Nephron progenitor cell (in vitro differentiated cells): ENCODE measurements around the gene GTF3C1.

Experiments used
- DNase-seq: peaks from one replicate; pipeline ENCODE4 v3.0.0; 2021
- H3K27ac Mint-ChIP-seq: 2 replicates; pipeline ENCODE4 v1.8.0; 2021; ENCODE audit warnings: mild to moderate bottlenecking, moderate library complexity, mixed read lengths
- H3K27me3 Mint-ChIP-seq: 2 replicates; pipeline ENCODE4 v1.8.0; 2021; ENCODE audit warnings: mild to moderate bottlenecking, low read depth, mixed read lengths; ENCODE audit not compliant: poor library complexity
- H3K36me3 Mint-ChIP-seq: 2 replicates; pipeline ENCODE4 v1.8.0; 2021; ENCODE audit warnings: low read depth, mixed read lengths
- H3K4me1 Mint-ChIP-seq: 2 replicates; pipeline ENCODE4 v1.8.0; 2021; ENCODE audit warnings: mixed read lengths
- H3K4me3 Mint-ChIP-seq: 2 replicates; pipeline ENCODE4 v1.8.0; 2021; ENCODE audit warnings: mild to moderate bottlenecking, moderate library complexity, mixed read lengths
- H3K9me3 Mint-ChIP-seq: 2 replicates; pipeline ENCODE4 v1.8.0; 2021; ENCODE audit warnings: mild to moderate bottlenecking, moderate library complexity, mixed read lengths
- TF ChIP-seq, protein P1 (sequence below): fragments of 200-600 bp; sonication (generic); IDR thresholded peaks from 2 replicates; pipeline ENCODE4 v1.5.0; 2021; ENCODE audit warnings: antibody characterized with exemption

GTF3C1 gene

DNA sequence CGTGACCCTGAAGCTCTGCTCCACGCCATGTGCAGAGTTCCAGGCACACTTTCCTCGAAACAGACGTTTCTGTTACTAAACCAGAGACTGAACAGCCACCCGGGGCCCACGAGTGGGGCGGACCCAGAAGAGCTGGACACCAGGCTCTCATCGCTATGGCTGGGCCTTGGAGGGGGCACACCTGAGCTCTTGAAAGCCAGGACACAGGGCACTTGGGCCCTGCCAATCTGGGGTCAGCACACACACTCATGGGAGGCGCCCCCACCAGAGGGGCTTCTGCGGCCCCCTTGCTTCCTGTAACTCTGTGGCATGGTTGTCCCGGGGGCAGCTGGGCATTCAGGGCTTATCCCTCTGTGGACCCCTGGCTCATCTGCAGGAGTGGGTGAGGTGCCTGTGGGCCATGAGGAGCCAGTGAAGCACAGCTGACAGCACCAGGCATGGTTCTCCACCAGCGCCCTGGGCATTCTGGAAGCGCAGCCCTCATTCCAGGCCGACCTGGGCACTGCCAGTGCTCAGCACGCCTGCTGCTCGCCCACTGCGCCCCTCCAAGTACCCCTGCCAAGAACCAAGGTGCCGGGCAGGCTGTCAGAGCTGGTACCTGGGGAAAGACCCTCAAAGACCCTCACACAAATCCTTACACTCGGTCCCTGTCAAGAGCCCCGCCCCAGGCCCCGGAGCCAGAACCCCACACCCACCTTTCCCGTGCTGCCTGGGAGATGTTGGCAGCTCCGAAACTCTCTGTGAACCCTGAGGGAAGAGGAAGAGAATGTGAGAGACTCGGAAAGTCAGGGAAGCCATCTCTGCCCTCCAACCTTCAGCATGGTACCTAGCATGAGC, 86.6 kb downstream of the GTF3C1 start:
- TF ChIP-seq, protein P1, sequence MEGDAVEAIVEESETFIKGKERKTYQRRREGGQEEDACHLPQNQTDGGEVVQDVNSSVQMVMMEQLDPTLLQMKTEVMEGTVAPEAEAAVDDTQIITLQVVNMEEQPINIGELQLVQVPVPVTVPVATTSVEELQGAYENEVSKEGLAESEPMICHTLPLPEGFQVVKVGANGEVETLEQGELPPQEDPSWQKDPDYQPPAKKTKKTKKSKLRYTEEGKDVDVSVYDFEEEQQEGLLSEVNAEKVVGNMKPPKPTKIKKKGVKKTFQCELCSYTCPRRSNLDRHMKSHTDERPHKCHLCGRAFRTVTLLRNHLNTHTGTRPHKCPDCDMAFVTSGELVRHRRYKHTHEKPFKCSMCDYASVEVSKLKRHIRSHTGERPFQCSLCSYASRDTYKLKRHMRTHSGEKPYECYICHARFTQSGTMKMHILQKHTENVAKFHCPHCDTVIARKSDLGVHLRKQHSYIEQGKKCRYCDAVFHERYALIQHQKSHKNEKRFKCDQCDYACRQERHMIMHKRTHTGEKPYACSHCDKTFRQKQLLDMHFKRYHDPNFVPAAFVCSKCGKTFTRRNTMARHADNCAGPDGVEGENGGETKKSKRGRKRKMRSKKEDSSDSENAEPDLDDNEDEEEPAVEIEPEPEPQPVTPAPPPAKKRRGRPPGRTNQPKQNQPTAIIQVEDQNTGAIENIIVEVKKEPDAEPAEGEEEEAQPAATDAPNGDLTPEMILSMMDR: no peak

DNA sequence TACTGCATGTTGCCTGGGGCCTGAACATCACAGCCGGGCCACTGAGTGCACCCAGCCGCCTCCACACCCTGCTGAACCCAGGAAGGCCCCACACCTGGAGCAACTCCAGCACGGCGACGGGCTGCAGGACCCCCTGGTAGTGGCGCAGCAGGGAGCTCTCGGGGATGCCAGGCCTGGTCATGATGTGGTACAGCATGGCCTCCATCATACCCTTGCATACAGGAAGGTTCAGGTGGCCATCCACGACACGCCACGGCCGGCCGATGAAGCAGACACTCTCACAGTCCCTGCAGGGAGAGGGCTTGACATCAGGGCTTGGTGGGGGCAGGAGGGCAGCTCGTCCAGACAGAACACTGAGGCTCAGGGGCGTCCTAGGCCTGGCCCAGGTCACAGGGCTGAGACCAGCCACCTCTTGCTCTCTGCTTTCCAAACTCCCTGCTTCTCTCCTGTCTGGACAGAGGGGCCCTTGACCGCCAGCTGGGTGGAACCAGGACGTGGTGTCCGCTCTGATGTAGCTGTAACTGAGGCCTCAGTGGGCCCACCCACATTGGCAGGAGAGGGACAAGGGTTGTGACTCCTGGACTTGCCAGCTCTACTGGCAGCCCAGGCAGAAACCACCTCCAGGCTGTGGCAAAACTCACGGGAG, 87.4 kb downstream of the GTF3C1 start:
- H3K9me3 Mint-ChIP-seq: peaks cover 7% of the 10 kb centered on the region
- TF ChIP-seq, protein P1: no peak
- H3K4me3 Mint-ChIP-seq: no peak overlapping the region
- DNase-seq: no peak
- H3K27me3 Mint-ChIP-seq: peaks cover 5% of the 10 kb centered on the region
- H3K27ac Mint-ChIP-seq: peak overlapping the region; percentile 84
- H3K36me3 Mint-ChIP-seq: peaks cover 48% of the 10 kb centered on the region
- peaks cover 35% of the 10 kb centered on the region for H3K4me1 Mint-ChIP-seq

More for the DNA sequence above, 86.6 kb downstream of the GTF3C1 start:
- Mint-ChIP-seq H3K36me3 (peaks cover 56% of the 10 kb centered on the region), H3K4me3 (no peak overlapping the region), H3K9me3 (peaks cover 14% of the 10 kb centered on the region), H3K27me3 (peaks cover 5% of the 10 kb centered on the region), H3K4me1 (peaks cover 34% of the 10 kb centered on the region), H3K27ac (peak overlapping the region; percentile 54)
- no peak for DNase-seq

DNA sequence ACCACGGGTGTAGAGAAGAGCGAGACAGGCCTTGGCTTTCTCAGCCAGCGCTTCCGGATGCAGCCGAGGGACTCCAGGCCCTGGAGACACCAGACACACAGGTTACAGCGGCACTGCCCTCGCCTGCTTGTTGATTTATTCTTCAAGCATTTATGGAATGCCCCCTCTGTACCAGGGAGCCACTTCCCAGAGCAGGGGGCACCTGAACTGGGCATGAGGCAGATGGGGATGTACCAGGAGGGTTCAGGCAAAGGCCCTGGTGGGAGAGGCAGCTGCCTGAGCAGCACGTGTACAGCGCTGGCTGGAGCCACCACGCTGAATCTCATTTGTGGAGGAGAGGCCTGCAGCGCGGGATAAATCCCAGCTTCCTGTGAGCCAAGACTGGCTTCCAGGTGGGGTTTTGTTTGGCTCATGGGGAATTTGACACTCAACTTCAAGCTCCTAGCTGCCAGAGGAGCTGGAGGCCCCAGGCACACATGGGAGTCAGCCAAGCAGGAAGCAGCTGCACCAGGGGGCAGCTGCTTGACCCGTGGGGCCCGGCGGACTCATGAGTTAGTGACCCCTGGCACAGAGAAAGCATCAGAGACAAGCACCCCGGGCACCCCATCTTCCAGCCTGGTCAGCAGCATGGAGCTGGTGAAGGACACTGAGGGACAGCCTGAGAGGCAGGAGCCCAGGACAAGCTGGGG, 88.1 kb downstream of the GTF3C1 start:
- H3K27me3 Mint-ChIP-seq: peaks cover 5% of the 10 kb centered on the region
- peaks cover 41% of the 10 kb centered on the region for H3K4me1 Mint-ChIP-seq
- H3K9me3 Mint-ChIP-seq: peaks cover 1% of the 10 kb centered on the region
- H3K4me3 Mint-ChIP-seq: peak overlapping the region; percentile 44
- DNase-seq: peak; percentile 46
- peak overlapping the region; percentile 97 for H3K27ac Mint-ChIP-seq
- peaks cover 41% of the 10 kb centered on the region for H3K36me3 Mint-ChIP-seq
- TF ChIP-seq, protein P1: no peak

DNA sequence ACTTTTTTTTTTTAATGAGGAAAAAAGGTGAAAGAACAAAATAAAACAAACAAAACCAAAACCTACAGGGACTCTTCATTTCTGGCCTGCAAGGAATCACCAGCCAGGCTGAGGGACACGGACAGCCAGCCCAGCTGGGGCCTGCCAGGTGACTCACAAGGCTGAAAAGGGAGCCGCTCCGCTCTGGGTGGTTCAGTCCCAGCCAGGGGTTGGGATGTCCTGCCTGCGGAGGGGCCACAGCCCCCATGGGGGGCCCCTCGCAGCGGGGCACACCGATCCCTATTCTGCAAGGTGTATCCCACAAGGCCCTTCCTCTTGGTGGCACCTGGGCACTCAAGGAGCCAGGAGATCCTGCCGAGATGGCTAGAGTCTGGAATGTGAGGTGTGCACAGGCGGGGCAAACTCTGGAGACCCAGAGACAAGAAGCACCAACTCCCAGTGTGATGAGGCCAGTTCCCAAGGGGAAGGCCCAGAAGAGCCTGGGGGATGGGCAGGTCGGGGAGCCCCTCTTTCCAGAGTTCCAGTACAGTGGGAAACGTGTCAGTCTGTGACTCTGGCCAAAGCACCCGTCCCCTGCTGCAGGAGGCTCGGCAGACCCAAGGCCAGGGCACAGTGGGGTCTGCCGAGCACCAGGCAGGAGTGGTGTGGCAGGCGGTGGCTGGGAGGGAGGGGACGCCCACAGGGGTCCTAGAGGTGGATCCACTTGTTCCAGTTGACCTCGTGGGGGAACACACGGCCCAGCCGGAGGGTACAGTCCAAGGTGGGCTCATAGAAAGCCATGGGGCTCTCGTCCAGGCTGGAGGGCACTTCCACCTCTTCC, 88.8 kb downstream of the GTF3C1 start:
- DNase-seq: no peak
- Mint-ChIP-seq H3K4me1 (peaks cover 44% of the 10 kb centered on the region), H3K9me3 (no peaks in the 10 kb centered on the region), H3K4me3 (peak overlapping the region; percentile 44), H3K27ac (peak overlapping the region; percentile 97), H3K36me3 (peaks cover 34% of the 10 kb centered on the region), H3K27me3 (peaks cover 5% of the 10 kb centered on the region)
- TF ChIP-seq, protein P1: no peak

- Mint-ChIP-seq H3K27ac (no peak overlapping the region), H3K36me3 (peaks cover 27% of the 10 kb centered on the region), H3K4me3 (no peak overlapping the region), H3K9me3 (no peaks in the 10 kb centered on the region), H3K27me3 (peaks cover 5% of the 10 kb centered on the region), H3K4me1 (peaks cover 51% of the 10 kb centered on the region)
- DNase-seq: no peak
- TF ChIP-seq, protein P1: no peak
Observed at GRCh38 chr16:27460213-27460612, 89.5 kb downstream of the GTF3C1 start.
